MM.1S (cell line): ENCODE data around the gene SORCS2.

Experiments used
- DNase-seq: peaks from one replicate; pipeline ENCODE4 v3.0.0-alpha.2; 2015
- H2AFZ ChIP-seq: fragments of 300-600 bp; sonication (generic); 2 replicates; pipeline ENCODE4 v1.6.0; 2016; ENCODE audit warnings: antibody characterized with exemption, low read length
- H3F3A ChIP-seq: fragments of 300-600 bp; sonication (generic); 2 replicates; pipeline ENCODE4 v1.6.1; 2016; ENCODE audit warnings: mild to moderate bottlenecking, antibody characterized with exemption, low read length, moderate library complexity, mixed read lengths; ENCODE audit not compliant: insufficient read depth
- H3K27ac ChIP-seq: fragments of 300-600 bp; sonication (generic); 2 replicates; pipeline ENCODE4 v1.5.1; 2016; ENCODE audit warnings: mild to moderate bottlenecking, low read length
- H3K27me3 ChIP-seq: fragments of 300-600 bp; sonication (generic); replicated peaks from 2 replicates; pipeline ENCODE4 v1.6.0; 2016; ENCODE audit warnings: low read length; ENCODE audit not compliant: insufficient read depth
- H3K36me3 ChIP-seq: fragments of 300-600 bp; sonication (generic); replicated peaks from 2 replicates; pipeline ENCODE4 v1.6.1; 2016; ENCODE audit warnings: mild to moderate bottlenecking, low read length, mixed read lengths; ENCODE audit not compliant: insufficient read depth
- H3K4me1 ChIP-seq: fragments of 300-600 bp; sonication (generic); 2 replicates; pipeline ENCODE4 v1.6.1; 2016; ENCODE audit warnings: low read length, mixed read lengths
- H3K4me2 ChIP-seq: fragments of 300-600 bp; sonication (generic); 2 replicates; pipeline ENCODE4 v1.6.0; 2016; ENCODE audit warnings: low read depth, low read length
- H3K4me3 ChIP-seq: fragments of 300-600 bp; sonication (generic); 2 replicates; pipeline ENCODE4 v1.5.1; 2016; ENCODE audit warnings: low read length, mixed read lengths
- H3K79me2 ChIP-seq: fragments of 300-600 bp; sonication (generic); 2 replicates; pipeline ENCODE4 v1.6.1; 2016; ENCODE audit warnings: mixed run types, low read length, mixed read lengths
- H3K9ac ChIP-seq: fragments of 300-600 bp; sonication (generic); 2 replicates; pipeline ENCODE4 v1.6.1; 2016; ENCODE audit warnings: low read length, mixed read lengths
- H3K9me2 ChIP-seq: fragments of 300-600 bp; sonication (generic); replicated peaks from 2 replicates; pipeline ENCODE4 v1.6.1; 2016; ENCODE audit warnings: mild to moderate bottlenecking, low read length, mixed read lengths; ENCODE audit not compliant: insufficient read depth
- H3K9me3 ChIP-seq: fragments of 300-600 bp; sonication (generic); replicated peaks from 2 replicates; pipeline ENCODE4 v1.6.1; 2016; ENCODE audit warnings: mild to moderate bottlenecking, low read length, mixed read lengths; ENCODE audit not compliant: insufficient read depth
- H4K20me1 ChIP-seq: fragments of 300-600 bp; sonication (generic); 2 replicates; pipeline ENCODE4 v1.6.1; 2016; ENCODE audit warnings: mild to moderate bottlenecking, low read length, moderate library complexity, mixed read lengths; ENCODE audit not compliant: insufficient read depth
- CTCF ChIP-seq: fragments of 300-600 bp; sonication (generic); IDR thresholded peaks from 2 replicates; pipeline ENCODE4 v1.5.1; 2016; ENCODE audit warnings: antibody characterized with exemption, low read length, mixed read lengths
- EZH2 ChIP-seq: fragments of 300-600 bp; sonication (generic); optimal IDR thresholded peaks from 2 replicates; pipeline ENCODE3; 2017; ENCODE audit warnings: low read depth, mild to moderate bottlenecking, antibody characterized with exemption, low read length, mixed read lengths
- EZH2phosphoT487 ChIP-seq: fragments of 300-600 bp; sonication (generic); IDR thresholded peaks from 2 replicates; pipeline ENCODE4 v1.6.1; 2018; ENCODE audit warnings: antibody characterized with exemption, low read length

SORCS2 gene

GRCh38 chr4:7434141-7434765 lies 241.9 kb downstream of the SORCS2 start:
- H3K9ac ChIP-seq = no peak overlapping the region
- no peaks in the 10 kb centered on the region for H3F3A ChIP-seq
- no peak overlapping the region for H3K4me3 ChIP-seq
- H4K20me1 ChIP-seq = no peaks in the 10 kb centered on the region
- no peaks in the 10 kb centered on the region for H3K9me2 ChIP-seq
- H3K79me2 ChIP-seq = no peaks in the 10 kb centered on the region
- no peak overlapping the region for H3K27ac ChIP-seq
- H2AFZ ChIP-seq = no peak overlapping the region
- H3K4me2 ChIP-seq = no peak overlapping the region
- H3K36me3 ChIP-seq = no peaks in the 10 kb centered on the region
- no peak for DNase-seq
- no peaks in the 10 kb centered on the region for H3K9me3 ChIP-seq
- TF ChIP-seq CTCF (no peak), EZH2 (no peak), EZH2phosphoT487 (no peak)
- H3K27me3 ChIP-seq = peaks cover 97% of the 10 kb centered on the region
- no peaks in the 10 kb centered on the region for H3K4me1 ChIP-seq

GRCh38 chr4:7434766-7435150 lies 242.4 kb downstream of the SORCS2 start, which contains the start of gene PSAPL1:
Gene PSAPL1, minus strand, starts transcription at chr4:7434930. Its CDS starts 51 bp downstream, at chr4:7434879.
- H4K20me1 ChIP-seq = no peaks in the 10 kb centered on the region
- no peak for DNase-seq

GRCh38 chr4:7435471-7436061 lies 243.2 kb downstream of the SORCS2 start:
- H3K4me3 ChIP-seq = no peak overlapping the region
- no peaks in the 10 kb centered on the region for H3K36me3 ChIP-seq
- H3K9me2 ChIP-seq = no peaks in the 10 kb centered on the region
- H3K4me1 ChIP-seq = no peaks in the 10 kb centered on the region
- H3K27ac ChIP-seq = no peak overlapping the region
- no peaks in the 10 kb centered on the region for H3F3A ChIP-seq
- no peak for DNase-seq
- no peak for TF ChIP-seq EZH2phosphoT487
- TF ChIP-seq EZH2 = no peak
- TF ChIP-seq CTCF = no peak
- H3K27me3 ChIP-seq = peaks cover 97% of the 10 kb centered on the region
- no peaks in the 10 kb centered on the region for H3K79me2 ChIP-seq
- no peak overlapping the region for H3K9ac ChIP-seq
- no peak overlapping the region for H3K4me2 ChIP-seq
- no peak overlapping the region for H2AFZ ChIP-seq
- no peaks in the 10 kb centered on the region for H4K20me1 ChIP-seq
- H3K9me3 ChIP-seq = no peaks in the 10 kb centered on the region

More at GRCh38 chr4:7434766-7435150, 242.4 kb downstream of the SORCS2 start, which contains the start of gene PSAPL1:
- Histone ChIP-seq H3F3A (no peaks in the 10 kb centered on the region), H3K36me3 (no peaks in the 10 kb centered on the region), H3K9me3 (no peaks in the 10 kb centered on the region), H3K27ac (no peak within 1 kb of the TSS), H3K79me2 (no peaks in the 10 kb centered on the region), H3K4me3 (no peak within 1 kb of the TSS), H3K9ac (no peak within 1 kb of the TSS), H3K4me2 (no peak within 1 kb of the TSS), H2AFZ (no peak within 1 kb of the TSS), H3K27me3 (peaks cover 97% of the 10 kb centered on the region), H3K9me2 (no peaks in the 10 kb centered on the region), H3K4me1 (no peaks in the 10 kb centered on the region)
- no peak for TF ChIP-seq CTCF
- no peak for TF ChIP-seq EZH2
- TF ChIP-seq EZH2phosphoT487 = no peak
